ENCODE measurements around the gene HERPUD1.

DNA sequence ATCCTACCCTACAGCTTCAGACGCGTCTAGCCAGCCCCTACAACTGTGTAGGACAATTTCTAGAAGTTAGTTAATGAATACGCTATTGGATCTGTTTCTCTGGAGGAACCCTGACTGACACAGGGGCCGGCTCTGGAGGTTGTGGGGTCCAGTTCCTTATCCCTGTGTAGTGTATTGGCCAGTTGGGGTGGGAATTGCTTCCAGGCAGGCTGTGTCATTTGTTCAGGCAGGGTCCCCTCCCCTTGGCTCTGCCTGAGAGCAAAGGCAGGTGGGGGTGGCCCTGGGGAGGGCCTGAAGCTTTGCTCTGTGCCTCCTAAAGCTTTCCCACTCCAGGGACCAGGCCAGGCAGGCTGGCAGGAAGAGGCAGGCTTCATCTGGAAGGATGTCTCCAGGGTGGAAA is 18.1 kb downstream of the HERPUD1 start:
- TF ChIP-seq, protein P1, sequence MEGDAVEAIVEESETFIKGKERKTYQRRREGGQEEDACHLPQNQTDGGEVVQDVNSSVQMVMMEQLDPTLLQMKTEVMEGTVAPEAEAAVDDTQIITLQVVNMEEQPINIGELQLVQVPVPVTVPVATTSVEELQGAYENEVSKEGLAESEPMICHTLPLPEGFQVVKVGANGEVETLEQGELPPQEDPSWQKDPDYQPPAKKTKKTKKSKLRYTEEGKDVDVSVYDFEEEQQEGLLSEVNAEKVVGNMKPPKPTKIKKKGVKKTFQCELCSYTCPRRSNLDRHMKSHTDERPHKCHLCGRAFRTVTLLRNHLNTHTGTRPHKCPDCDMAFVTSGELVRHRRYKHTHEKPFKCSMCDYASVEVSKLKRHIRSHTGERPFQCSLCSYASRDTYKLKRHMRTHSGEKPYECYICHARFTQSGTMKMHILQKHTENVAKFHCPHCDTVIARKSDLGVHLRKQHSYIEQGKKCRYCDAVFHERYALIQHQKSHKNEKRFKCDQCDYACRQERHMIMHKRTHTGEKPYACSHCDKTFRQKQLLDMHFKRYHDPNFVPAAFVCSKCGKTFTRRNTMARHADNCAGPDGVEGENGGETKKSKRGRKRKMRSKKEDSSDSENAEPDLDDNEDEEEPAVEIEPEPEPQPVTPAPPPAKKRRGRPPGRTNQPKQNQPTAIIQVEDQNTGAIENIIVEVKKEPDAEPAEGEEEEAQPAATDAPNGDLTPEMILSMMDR (conservative IDR thresholded peaks at IDR 0.05), result no peak
- TF ChIP-seq ZFX (IDR thresholded peaks at IDR 0.05), result no peak
